HFF-Myc (cell line): Measurements from ENCODE around the gene ZEB2.

Experiments used
- DNase-seq: peaks from one replicate; pipeline ENCODE4 v3.0.0-alpha.2; 2011; ENCODE audit warnings: low read depth; ENCODE audit errors: extremely low read depth
- H3K4me3 ChIP-seq: replicated peaks from 2 replicates; pipeline ENCODE4 v1.5.1; 2011; ENCODE audit warnings: low read depth, mild to moderate bottlenecking, control low read depth, low read length
- CTCF ChIP-seq: IDR thresholded peaks from 2 replicates; pipeline ENCODE4 v1.5.1; 2012; ENCODE audit warnings: mild to moderate bottlenecking, low read depth, low read length, control low read depth; ENCODE audit errors: missing control alignments

The ZEB2 gene

GRCh38 chr2:144515099-144515695, 4.7 kb downstream of the ZEB2 start:
- TF ChIP-seq CTCF = no peak
- H3K4me3 ChIP-seq = peak overlapping the region; percentile 65
- DNase-seq = no peak

GRCh38 chr2:144514616-144515091, 5.3 kb downstream of the ZEB2 start:
- no peak for DNase-seq
- no peak for TF ChIP-seq CTCF
- H3K4me3 ChIP-seq = peak overlapping the region; percentile 65

GRCh38 chr2:144513388-144514101, 6.4 kb downstream of the ZEB2 start:
- TF ChIP-seq CTCF = no peak
- H3K4me3 ChIP-seq = peak overlapping the region; percentile 65
- no peak for DNase-seq

GRCh38 chr2:144512891-144513351, 7.0 kb downstream of the ZEB2 start:
- TF ChIP-seq CTCF = no peak
- DNase-seq = no peak
- peak overlapping the region; percentile 65 for H3K4me3 ChIP-seq

- DNase-seq = no peak
- no peak for TF ChIP-seq CTCF
- H3K4me3 ChIP-seq = peak overlapping the region; percentile 65
Measured at GRCh38 chr2:144512470-144512869, 7.4 kb downstream of the ZEB2 start.

- no peak for TF ChIP-seq CTCF
- no peak overlapping the region; the same call in 1 of the 2 replicates for H3K4me3 ChIP-seq
- DNase-seq = no peak
Measured at GRCh38 chr2:144511937-144512336, 8.0 kb downstream of the ZEB2 start.
